Stimulated activated naive B cell treated with anti-CD40 and anti-IgM and Interleukin-4, amounts not matched to agents 10 μg/mL and 1 μg/mL and 100 μg/mL, for 72 hours (primary cell): ENCODE measurements around the gene KIRREL3.
A peak's percentile ranks its signal among the peaks of the same experiment; 100 is the strongest.

ENCODE experiments used
- ATAC-seq, 2 donors: fragments of 150-1000 bp; cut with Tn5 transposase; replicated peaks; 2 replicates each; pipeline ENCODE4 v1.10.0; 2021; ENCODE audit warnings: moderate library complexity in 1 of 2
- DNase-seq: peaks from one replicate; pipeline ENCODE4 v3.0.0; 2021
- H3K27ac Mint-ChIP-seq: one replicate; pipeline ENCODE4 v1.8.0; 2022; ENCODE audit warnings: mild to moderate bottlenecking, mixed read lengths
- H3K27me3 Mint-ChIP-seq, 2 donors: one replicate each; pipeline ENCODE4 v1.8.0; 2022; ENCODE audit warnings: mixed read lengths in 2 of 2
- H3K36me3 Mint-ChIP-seq, 2 donors: one replicate each; pipeline ENCODE4 v1.8.0; 2022; ENCODE audit warnings: mixed read lengths in 2 of 2, mild to moderate bottlenecking in 1 of 2
- H3K4me1 Mint-ChIP-seq, 2 donors: one replicate each; pipeline ENCODE4 v1.8.0; 2022; ENCODE audit warnings: mixed read lengths in 2 of 2, mild to moderate bottlenecking in 1 of 2
- H3K4me3 Mint-ChIP-seq, 2 donors: one replicate each; pipeline ENCODE4 v1.8.0; 2022; ENCODE audit warnings: mild to moderate bottlenecking in 2 of 2, mixed read lengths in 2 of 2, moderate library complexity in 1 of 2
- H3K9me3 Mint-ChIP-seq, 2 donors: one replicate each; pipeline ENCODE4 v1.8.0; 2022; ENCODE audit warnings: mixed read lengths in 2 of 2, mild to moderate bottlenecking in 1 of 2

Gene KIRREL3

GRCh38 chr11:126419801-126420697 is 580.5 kb downstream of the KIRREL3 start:
- Mint-ChIP-seq H3K27ac (peak overlapping the region; percentile 15), H3K27me3 (peaks cover 16 to 20% of the 10 kb centered on the region in 2 donors), H3K4me1 (peaks cover 29 to 48% of the 10 kb centered on the region in 2 donors), H3K36me3 (peaks cover 0 to 3% of the 10 kb centered on the region in 2 donors), H3K9me3 (no peaks in the 10 kb centered on the region), H3K4me3 (peak overlapping the region; percentile 50 to 59)
- DNase-seq, result no peak
- ATAC-seq, result peak; percentile 69 to 74

DNA sequence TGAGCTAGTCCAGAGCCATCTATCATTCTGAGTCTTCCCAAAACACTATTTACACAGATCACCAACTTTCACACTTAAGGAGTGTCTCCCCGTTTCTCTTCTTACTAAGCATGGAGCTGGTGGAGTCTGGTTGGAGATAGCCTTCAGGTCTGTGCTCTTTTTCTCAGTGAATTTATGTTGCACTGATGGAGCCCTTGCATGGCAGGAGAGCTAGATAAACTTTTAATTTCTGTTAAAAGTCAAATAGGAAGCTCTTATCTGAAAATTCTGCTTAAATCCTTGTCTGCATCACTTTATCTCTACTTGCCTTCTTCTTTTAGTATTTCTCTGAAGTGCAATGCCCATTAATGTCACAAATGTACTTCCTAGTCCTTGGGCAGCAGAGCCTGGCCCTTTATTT is 581.7 kb downstream of the KIRREL3 start:
- H3K27ac Mint-ChIP-seq, result no peak overlapping the region

DNA sequence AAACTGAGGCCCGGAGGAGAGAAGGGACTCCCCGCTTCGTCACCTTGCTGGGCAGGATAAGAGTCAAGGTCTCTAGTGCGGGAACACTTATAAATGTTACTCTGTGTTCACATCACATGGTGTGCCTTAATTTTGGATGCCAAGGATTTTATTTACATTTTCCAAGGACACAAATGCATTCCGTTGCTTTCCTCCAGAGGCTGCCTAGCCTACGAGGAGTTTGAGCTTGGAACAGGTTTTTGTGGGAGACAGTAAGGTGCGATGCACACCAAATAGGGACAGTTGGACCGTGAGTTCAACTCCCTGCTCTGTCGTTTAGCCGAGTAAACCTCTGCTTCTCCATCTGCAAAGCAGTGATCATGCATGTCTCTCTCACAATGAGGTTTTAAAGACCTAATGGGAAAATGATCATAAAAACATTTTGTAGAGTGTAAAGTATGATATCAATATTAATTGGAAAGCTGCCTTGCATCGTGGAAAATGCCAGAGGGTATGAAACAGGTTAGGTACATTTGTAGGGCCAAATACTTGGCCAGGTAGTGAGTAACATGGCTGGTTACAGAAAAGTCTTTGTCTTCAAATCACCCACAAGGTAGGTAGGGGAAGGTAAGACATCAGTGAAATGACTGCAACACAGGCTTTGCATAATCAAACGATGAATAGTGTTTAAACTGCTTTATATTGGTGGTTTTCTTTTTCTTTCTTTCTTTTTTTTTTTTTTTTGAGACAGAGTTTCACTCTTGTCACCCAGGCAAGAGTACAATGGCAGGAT is 583.3 kb downstream of the KIRREL3 start:
- peak overlapping the region; percentile 67 to 78 for H3K4me3 Mint-ChIP-seq
- peaks cover 9 to 15% of the 10 kb centered on the region in 2 donors for H3K27me3 Mint-ChIP-seq
- no peak overlapping the region for H3K27ac Mint-ChIP-seq
- H3K36me3 Mint-ChIP-seq, result peaks cover 5 to 10% of the 10 kb centered on the region in 2 donors
- H3K4me1 Mint-ChIP-seq, result peaks cover 27 to 45% of the 10 kb centered on the region in 2 donors
- no peak for ATAC-seq
- H3K9me3 Mint-ChIP-seq, result no peaks in the 10 kb centered on the region
- no peak for DNase-seq

More for the DNA sequence above, 581.7 kb downstream of the KIRREL3 start:
- Mint-ChIP-seq H3K9me3 (no peaks in the 10 kb centered on the region), H3K36me3 (peaks cover 5 to 7% of the 10 kb centered on the region in 2 donors), H3K4me1 (peaks cover 27 to 48% of the 10 kb centered on the region in 2 donors), H3K4me3 (no peak overlapping the region), H3K27me3 (peaks cover 13 to 15% of the 10 kb centered on the region in 2 donors)
- DNase-seq (no peak), ATAC-seq (no peak)

GRCh38 chr11:126416542-126417090 is 584.0 kb downstream of the KIRREL3 start:
- Mint-ChIP-seq H3K9me3 (no peaks in the 10 kb centered on the region), H3K27ac (peak overlapping the region; percentile 47), H3K36me3 (peaks cover 8 to 14% of the 10 kb centered on the region in 2 donors), H3K27me3 (peaks cover 9 to 15% of the 10 kb centered on the region in 2 donors), H3K4me3 (peak overlapping the region; percentile 67 to 78), H3K4me1 (peaks cover 21 to 39% of the 10 kb centered on the region in 2 donors)
- ATAC-seq, result peak; percentile 92 to 93
- DNase-seq, result peak; percentile 58

DNA sequence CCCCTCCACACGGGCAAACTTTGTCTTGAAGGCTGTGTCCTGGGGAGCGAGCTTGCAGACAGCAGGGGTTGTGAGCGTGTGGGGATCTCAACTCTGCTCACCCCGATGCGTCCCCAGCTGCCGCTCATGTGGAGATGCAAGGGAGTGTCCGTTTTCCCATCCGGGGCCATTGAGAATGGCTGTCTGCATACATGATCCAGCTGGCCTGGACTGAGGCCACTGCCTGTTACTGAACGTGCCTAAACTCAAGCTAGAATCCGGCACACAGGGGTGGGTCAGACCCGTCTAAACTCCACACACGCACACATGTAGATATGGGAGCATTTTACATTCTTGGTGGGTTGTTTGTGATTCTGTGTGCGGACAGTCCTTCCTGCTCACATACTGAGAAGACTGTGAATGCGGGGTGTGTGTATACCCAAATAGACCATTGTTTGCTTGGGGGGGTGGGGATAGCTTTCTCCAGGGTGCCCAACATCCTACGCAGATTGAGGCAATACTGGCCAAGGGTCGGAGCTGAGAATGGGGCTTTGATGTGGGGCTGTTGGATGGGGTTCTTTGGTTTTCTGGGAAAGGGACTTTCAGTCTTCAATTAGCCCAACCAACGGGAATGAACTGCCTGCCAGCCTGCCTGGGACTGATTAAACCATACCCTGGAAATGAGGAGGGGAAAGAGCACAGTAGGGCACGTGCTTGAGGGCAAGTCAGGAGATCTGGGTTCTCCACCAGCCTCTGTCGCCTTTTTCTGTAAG is 584.7 kb downstream of the KIRREL3 start:
- Mint-ChIP-seq H3K4me1 (peaks cover 15 to 31% of the 10 kb centered on the region in 2 donors), H3K9me3 (no peaks in the 10 kb centered on the region), H3K36me3 (peaks cover 8 to 14% of the 10 kb centered on the region in 2 donors), H3K27me3 (peaks cover 9 to 15% of the 10 kb centered on the region in 2 donors), H3K27ac (peak overlapping the region; percentile 49), H3K4me3 (peak overlapping the region; percentile 67 to 78)
- ATAC-seq (peak in 1 of 2 donors; percentile 10), DNase-seq (no peak)

DNA sequence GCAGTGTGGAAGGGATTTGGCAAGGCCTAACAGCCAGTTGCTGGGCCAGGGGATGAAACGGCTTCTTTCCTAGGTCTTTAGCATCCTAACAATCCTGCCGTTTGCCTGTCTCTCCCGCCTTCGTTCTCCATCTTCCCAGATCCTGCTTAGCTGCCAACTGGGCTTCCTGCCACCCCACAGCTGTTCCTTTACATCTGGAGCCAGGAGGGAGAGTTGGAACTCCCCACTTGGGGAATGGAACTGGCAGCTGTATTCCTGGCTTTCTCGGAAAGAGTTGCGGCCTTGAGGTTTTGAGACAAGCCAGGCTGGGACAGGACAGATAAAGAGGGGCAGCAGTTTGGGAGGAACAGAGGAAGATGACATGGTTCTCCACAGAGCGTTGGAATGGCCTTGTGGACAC is 585.4 kb downstream of the KIRREL3 start:
- ATAC-seq, result no peak
- Mint-ChIP-seq H3K27ac (peak overlapping the region; percentile 26), H3K9me3 (no peaks in the 10 kb centered on the region), H3K4me3 (no peak overlapping the region), H3K27me3 (peaks cover 9 to 15% of the 10 kb centered on the region in 2 donors), H3K36me3 (peaks cover 8 to 17% of the 10 kb centered on the region in 2 donors), H3K4me1 (peaks cover 12 to 26% of the 10 kb centered on the region in 2 donors)
- no peak for DNase-seq

GRCh38 chr11:126414615-126415014 is 586.0 kb downstream of the KIRREL3 start:
- peaks cover 8 to 17% of the 10 kb centered on the region in 2 donors for H3K36me3 Mint-ChIP-seq
- no peak overlapping the region for H3K4me3 Mint-ChIP-seq
- ATAC-seq (no peak), DNase-seq (no peak)
- no peak overlapping the region for H3K27ac Mint-ChIP-seq
- peaks cover 7 to 21% of the 10 kb centered on the region in 2 donors for H3K4me1 Mint-ChIP-seq
- H3K27me3 Mint-ChIP-seq, result peaks cover 9 to 15% of the 10 kb centered on the region in 2 donors
- no peaks in the 10 kb centered on the region for H3K9me3 Mint-ChIP-seq

- peaks cover 8 to 22% of the 10 kb centered on the region in 2 donors for H3K36me3 Mint-ChIP-seq
- no peak for DNase-seq
- no peaks in the 10 kb centered on the region for H3K9me3 Mint-ChIP-seq
- no peak for ATAC-seq
- no peak overlapping the region for H3K4me3 Mint-ChIP-seq
- peaks cover 9 to 15% of the 10 kb centered on the region in 2 donors for H3K27me3 Mint-ChIP-seq
- H3K4me1 Mint-ChIP-seq, result peaks cover 7 to 16% of the 10 kb centered on the region in 2 donors
- H3K27ac Mint-ChIP-seq, result no peak overlapping the region
These were observed 586.6 kb downstream of the KIRREL3 start for GRCh38 chr11:126413843-126414405.

- H3K4me1 Mint-ChIP-seq, result peaks cover 7 to 11% of the 10 kb centered on the region in 2 donors
- DNase-seq (no peak), ATAC-seq (no peak)
- no peak overlapping the region for H3K27ac Mint-ChIP-seq
- H3K4me3 Mint-ChIP-seq, result no peak overlapping the region
- no peaks in the 10 kb centered on the region for H3K9me3 Mint-ChIP-seq
- peaks cover 8 to 23% of the 10 kb centered on the region in 2 donors for H3K36me3 Mint-ChIP-seq
- H3K27me3 Mint-ChIP-seq, result peaks cover 9 to 11% of the 10 kb centered on the region in 2 donors
These were observed 587.1 kb downstream of the KIRREL3 start for GRCh38 chr11:126413426-126413825.

- Mint-ChIP-seq H3K4me3 (no peak overlapping the region), H3K27me3 (peaks cover 8 to 9% of the 10 kb centered on the region in 2 donors), H3K27ac (peak overlapping the region; percentile 44), H3K36me3 (peaks cover 8 to 23% of the 10 kb centered on the region in 2 donors), H3K4me1 (peaks cover 5 to 9% of the 10 kb centered on the region in 2 donors), H3K9me3 (no peaks in the 10 kb centered on the region)
- DNase-seq, result no peak
- no peak for ATAC-seq
These were observed 588.6 kb downstream of the KIRREL3 start for GRCh38 chr11:126411971-126412381.

DNA sequence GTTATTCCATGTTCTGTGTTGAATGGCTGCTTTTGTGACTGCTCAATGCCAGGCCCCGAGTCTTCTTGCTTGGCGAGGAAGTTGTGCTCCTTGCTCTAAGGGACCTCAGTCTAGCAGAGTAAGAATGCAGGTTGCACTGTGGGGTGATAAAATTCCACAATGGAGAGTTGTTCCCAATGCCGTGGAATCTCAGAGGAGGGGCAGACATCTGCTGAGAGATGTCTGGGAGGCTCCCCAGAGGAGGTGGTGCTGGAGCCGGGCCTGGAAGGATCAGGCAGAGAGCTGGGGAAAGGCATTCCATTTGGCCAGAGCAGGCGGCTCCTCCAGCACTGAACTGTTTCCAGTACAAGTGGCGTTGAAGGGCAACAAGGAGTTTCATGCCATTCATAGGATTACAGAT is 589.9 kb downstream of the KIRREL3 start:
- DNase-seq, result no peak
- Mint-ChIP-seq H3K4me1 (no peaks in the 10 kb centered on the region), H3K36me3 (peaks cover 8 to 23% of the 10 kb centered on the region in 2 donors), H3K9me3 (no peaks in the 10 kb centered on the region), H3K4me3 (no peak overlapping the region), H3K27me3 (peaks cover under 1 to 9% of the 10 kb centered on the region in 2 donors), H3K27ac (no peak overlapping the region)
- ATAC-seq, result no peak

- peaks cover 0 to 1% of the 10 kb centered on the region in 2 donors for H3K27me3 Mint-ChIP-seq
- no peak overlapping the region for H3K4me3 Mint-ChIP-seq
- no peaks in the 10 kb centered on the region for H3K9me3 Mint-ChIP-seq
- no peak overlapping the region for H3K27ac Mint-ChIP-seq
- H3K4me1 Mint-ChIP-seq, result no peaks in the 10 kb centered on the region
- H3K36me3 Mint-ChIP-seq, result peaks cover 5 to 23% of the 10 kb centered on the region in 2 donors
- ATAC-seq, result no peak
- no peak for DNase-seq
These were observed 591.0 kb downstream of the KIRREL3 start for GRCh38 chr11:126409620-126409985.

GRCh38 chr11:126408901-126409619 is 591.5 kb downstream of the KIRREL3 start:
- DNase-seq (no peak), ATAC-seq (no peak)
- no peak overlapping the region for H3K4me3 Mint-ChIP-seq
- H3K36me3 Mint-ChIP-seq, result peaks cover 3 to 20% of the 10 kb centered on the region in 2 donors
- no peaks in the 10 kb centered on the region for H3K9me3 Mint-ChIP-seq
- H3K27ac Mint-ChIP-seq, result no peak overlapping the region
- no peaks in the 10 kb centered on the region for H3K27me3 Mint-ChIP-seq
- H3K4me1 Mint-ChIP-seq, result no peaks in the 10 kb centered on the region
